Memory B cell (primary cell): ENCODE measurements around the gene XAB2.

ENCODE experiments used
- ATAC-seq: fragments of 150-1000 bp; cut with Tn5 transposase; 2 replicates; pipeline ENCODE4 v1.10.0; 2021; ENCODE audit warnings: low read depth, mild to moderate bottlenecking, moderate library complexity
- DNase-seq, 2 donors: peaks; one replicate each; pipeline ENCODE4 v3.0.0; 2022; ENCODE audit warnings: low spot score in 2 of 2
- H3K27ac Mint-ChIP-seq: one replicate; pipeline ENCODE4 v1.8.0; 2022; ENCODE audit warnings: mild to moderate bottlenecking, moderate library complexity, mixed read lengths
- H3K27me3 Mint-ChIP-seq: one replicate; pipeline ENCODE4 v1.8.0; 2022; ENCODE audit warnings: mixed read lengths
- H3K36me3 Mint-ChIP-seq: one replicate; pipeline ENCODE4 v1.8.0; 2022; ENCODE audit warnings: mild to moderate bottlenecking, mixed read lengths
- H3K4me1 Mint-ChIP-seq: one replicate; pipeline ENCODE4 v1.8.0; 2022; ENCODE audit warnings: mixed read lengths
- H3K4me3 Mint-ChIP-seq: one replicate; pipeline ENCODE4 v1.8.0; 2022; ENCODE audit warnings: mild to moderate bottlenecking, moderate library complexity, mixed read lengths
- H3K9me3 Mint-ChIP-seq: one replicate; pipeline ENCODE4 v1.8.0; 2022; ENCODE audit warnings: mixed read lengths

Gene XAB2

DNA sequence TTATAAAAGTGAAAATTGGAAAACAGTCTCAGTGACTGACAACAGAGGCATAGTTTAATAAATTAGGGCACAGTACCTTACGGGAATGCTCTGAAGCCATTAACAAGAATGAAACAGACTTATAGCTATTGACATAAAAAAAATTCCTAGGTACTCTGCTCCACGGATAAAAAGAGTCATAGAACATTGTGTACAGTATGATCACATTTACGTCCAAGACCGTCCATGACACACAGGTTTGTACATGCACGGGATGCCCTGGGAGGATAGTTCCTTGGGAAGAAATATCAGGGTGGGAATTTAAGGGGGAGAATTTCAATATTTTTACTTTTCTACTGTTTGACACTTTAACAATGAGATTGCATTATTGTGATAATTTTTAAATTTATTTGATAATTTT is 58.6 kb downstream of the XAB2 start:
- no peaks in the 10 kb centered on the region for H3K9me3 Mint-ChIP-seq
- ATAC-seq (no peak), DNase-seq (no peak)
- no peak overlapping the region for H3K4me3 Mint-ChIP-seq
- no peaks in the 10 kb centered on the region for H3K4me1 Mint-ChIP-seq
- H3K27ac Mint-ChIP-seq, result no peak overlapping the region
- H3K27me3 Mint-ChIP-seq, result peaks cover 2% of the 10 kb centered on the region
- no peaks in the 10 kb centered on the region for H3K36me3 Mint-ChIP-seq
